BLaER1 (cell line): ENCODE results near the gene SCGB2A2.

ENCODE experiments used
- H3K27ac ChIP-seq: shearing (Covaris generic); formaldehyde crosslinking; 2 replicates; pipeline ENCODE4 v1.8.1; 2022
- H3K27me3 ChIP-seq: shearing (Covaris generic); formaldehyde crosslinking; 2 replicates; pipeline ENCODE4 v1.8.1; 2022
- H3K36me3 ChIP-seq: shearing (Covaris generic); formaldehyde crosslinking; 2 replicates; pipeline ENCODE4 v1.8.1; 2022
- H3K4me1 ChIP-seq: shearing (Covaris generic); formaldehyde crosslinking; 2 replicates; pipeline ENCODE4 v1.8.1; 2022
- H3K4me2 ChIP-seq: shearing (Covaris generic); formaldehyde crosslinking; 2 replicates; pipeline ENCODE4 v1.8.1; 2022
- H3K4me3 ChIP-seq: shearing (Covaris generic); formaldehyde crosslinking; 2 replicates; pipeline ENCODE4 v1.8.1; 2022
- H3K9ac ChIP-seq: shearing (Covaris generic); formaldehyde crosslinking; 2 replicates; pipeline ENCODE4 v1.8.1; 2022
- H3K9me3 ChIP-seq: shearing (Covaris generic); formaldehyde crosslinking; 2 replicates; pipeline ENCODE4 v1.8.1; 2022
- H4K20me1 ChIP-seq: shearing (Covaris generic); formaldehyde crosslinking; 2 replicates; pipeline ENCODE4 v1.8.1; 2022
- Cebpa-rat ChIP-seq: shearing (Covaris generic); IDR thresholded peaks from 2 replicates; pipeline ENCODE4 v1.8.1; 2022

Gene SCGB2A2

GRCh38 chr11:62253999-62254542, 15.9 kb upstream of the SCGB2A2 start:
- Histone ChIP-seq H3K4me2 (no peak overlapping the region), H3K27ac (no peak overlapping the region), H3K9me3 (peaks cover 42% of the 10 kb centered on the region), H4K20me1 (no peaks in the 10 kb centered on the region), H3K36me3 (no peaks in the 10 kb centered on the region), H3K9ac (no peak overlapping the region), H3K27me3 (no peaks in the 10 kb centered on the region), H3K4me1 (no peaks in the 10 kb centered on the region), H3K4me3 (no peak overlapping the region)
- no peak for TF ChIP-seq Cebpa-rat

GRCh38 chr11:62256281-62256680, 13.7 kb upstream of the SCGB2A2 start:
- Histone ChIP-seq H4K20me1 (no peaks in the 10 kb centered on the region), H3K27ac (no peak overlapping the region), H3K4me1 (no peaks in the 10 kb centered on the region), H3K36me3 (no peaks in the 10 kb centered on the region), H3K4me3 (no peak overlapping the region), H3K27me3 (no peaks in the 10 kb centered on the region), H3K9me3 (peaks cover 29% of the 10 kb centered on the region), H3K4me2 (no peak overlapping the region), H3K9ac (no peak overlapping the region)
- no peak for TF ChIP-seq Cebpa-rat

DNA sequence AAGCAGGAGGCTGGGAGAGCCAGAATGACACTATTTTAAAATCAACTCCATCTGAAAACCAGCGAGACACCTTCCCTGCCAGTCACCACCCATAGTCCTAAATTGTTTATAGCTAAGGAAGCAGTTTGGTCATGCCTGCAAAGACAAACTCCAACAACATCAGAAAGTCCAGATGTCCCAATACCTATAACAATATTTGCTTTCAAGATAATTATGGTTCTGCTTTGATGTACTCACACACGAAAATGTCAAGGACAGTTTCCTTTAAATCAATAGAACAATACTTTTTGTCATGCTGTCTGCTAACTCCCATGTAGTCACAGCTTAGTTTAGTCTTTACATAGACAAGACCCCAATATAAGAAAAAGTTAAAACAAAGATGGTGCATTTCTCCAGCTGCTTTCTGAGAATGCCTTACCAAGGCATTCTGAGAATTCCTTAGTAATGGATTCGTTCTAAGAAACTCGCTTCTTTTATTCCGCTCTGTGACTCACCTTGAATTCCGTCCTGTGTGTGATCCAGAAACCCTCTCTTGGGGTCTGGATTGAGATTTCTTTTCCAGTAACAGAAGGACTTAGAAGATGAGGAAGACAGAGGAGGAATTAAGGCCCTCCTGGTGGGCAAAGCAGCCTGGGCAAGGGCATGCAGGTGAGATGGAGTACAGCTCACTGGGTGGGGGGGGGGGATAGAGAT, 9.6 kb upstream of the SCGB2A2 start:
- Histone ChIP-seq H3K4me2 (no peak overlapping the region), H4K20me1 (no peaks in the 10 kb centered on the region), H3K27me3 (no peaks in the 10 kb centered on the region), H3K9me3 (no peaks in the 10 kb centered on the region), H3K4me3 (no peak overlapping the region), H3K4me1 (no peaks in the 10 kb centered on the region), H3K36me3 (no peaks in the 10 kb centered on the region), H3K9ac (no peak overlapping the region), H3K27ac (no peak overlapping the region)
- TF ChIP-seq Cebpa-rat: no peak

DNA sequence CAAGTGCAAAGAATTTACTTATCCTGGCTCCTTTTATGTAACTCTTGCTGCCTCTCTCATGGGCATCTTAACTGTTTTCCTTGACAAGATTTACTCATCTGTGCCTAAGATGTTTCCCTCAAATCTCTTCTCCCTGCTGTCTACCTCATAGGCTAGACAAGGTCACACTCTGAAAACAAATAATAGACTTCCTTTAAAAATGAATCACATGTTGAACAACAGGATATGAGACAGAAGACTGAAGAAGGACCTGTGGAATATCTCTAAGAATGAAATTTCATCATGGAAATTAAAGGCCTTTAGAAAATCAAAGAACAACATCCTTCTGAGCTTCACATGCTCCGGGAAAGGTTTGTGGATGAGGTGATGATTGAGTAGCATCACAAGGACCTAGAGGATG, 6.0 kb upstream of the SCGB2A2 start:
- no peak overlapping the region for H3K27ac ChIP-seq
- H3K27me3 ChIP-seq: no peaks in the 10 kb centered on the region
- H4K20me1 ChIP-seq: no peaks in the 10 kb centered on the region

DNA sequence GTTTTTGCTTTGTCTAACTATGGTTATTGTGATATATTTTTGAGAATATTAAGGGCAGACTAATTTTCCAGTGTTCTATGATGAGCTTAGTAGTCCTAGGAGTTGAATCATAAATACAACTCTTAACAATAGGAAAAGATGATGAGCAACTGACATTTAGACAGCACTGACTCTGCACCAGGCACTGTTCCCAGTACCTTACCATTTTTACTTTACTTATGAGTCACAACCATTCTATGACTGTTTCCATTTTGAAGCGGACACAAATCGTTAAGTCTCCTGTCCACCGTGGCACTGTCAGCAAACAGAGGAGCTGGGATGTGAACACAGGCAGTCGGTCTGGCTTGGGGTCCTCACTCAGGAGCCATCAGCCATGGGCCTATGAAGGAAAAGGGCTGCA, 3.4 kb upstream of the SCGB2A2 start:
- Histone ChIP-seq H3K27me3 (no peaks in the 10 kb centered on the region), H3K27ac (no peak overlapping the region)
- TF ChIP-seq Cebpa-rat: no peak

More for the DNA sequence above, 6.0 kb upstream of the SCGB2A2 start:
- Histone ChIP-seq H3K9ac (no peak overlapping the region), H3K4me3 (no peak overlapping the region), H3K4me2 (no peak overlapping the region), H3K9me3 (no peaks in the 10 kb centered on the region), H3K4me1 (no peaks in the 10 kb centered on the region), H3K36me3 (no peaks in the 10 kb centered on the region)
- TF ChIP-seq Cebpa-rat: no peak

DNA sequence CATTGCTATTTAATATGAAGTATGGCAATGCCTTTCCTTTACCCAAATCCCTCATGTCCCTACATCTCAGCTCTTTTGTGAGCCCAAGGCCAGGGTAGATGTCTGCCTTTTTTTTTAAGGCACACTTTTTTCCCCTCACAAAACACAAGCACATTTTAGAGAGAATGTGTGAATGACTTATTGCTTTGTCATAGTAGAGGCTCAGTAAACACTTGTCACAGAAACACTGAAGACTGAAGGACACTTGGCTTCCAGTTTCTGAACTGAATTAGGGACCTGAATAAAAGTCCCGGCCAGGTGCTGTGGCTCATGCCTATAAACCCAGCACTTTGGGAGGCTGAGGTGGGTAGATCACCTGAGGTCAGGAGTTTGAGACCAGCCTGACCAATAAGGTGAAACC, 2.9 kb upstream of the SCGB2A2 start:
- Histone ChIP-seq H4K20me1 (no peaks in the 10 kb centered on the region), H3K4me3 (no peak overlapping the region), H3K27ac (no peak overlapping the region), H3K4me2 (no peak overlapping the region), H3K9ac (no peak overlapping the region), H3K36me3 (no peaks in the 10 kb centered on the region), H3K27me3 (no peaks in the 10 kb centered on the region), H3K9me3 (no peaks in the 10 kb centered on the region), H3K4me1 (no peaks in the 10 kb centered on the region)
- TF ChIP-seq Cebpa-rat: no peak

More for the DNA sequence above, 3.4 kb upstream of the SCGB2A2 start:
- H3K4me2 ChIP-seq: no peak overlapping the region
- no peaks in the 10 kb centered on the region for H4K20me1 ChIP-seq
- H3K4me1 ChIP-seq: no peaks in the 10 kb centered on the region
- H3K9me3 ChIP-seq: no peaks in the 10 kb centered on the region
- H3K36me3 ChIP-seq: no peaks in the 10 kb centered on the region
- H3K9ac ChIP-seq: no peak overlapping the region
- no peak overlapping the region for H3K4me3 ChIP-seq

- no peaks in the 10 kb centered on the region for H4K20me1 ChIP-seq
- H3K4me2 ChIP-seq: no peak overlapping the region
- no peaks in the 10 kb centered on the region for H3K4me1 ChIP-seq
- no peaks in the 10 kb centered on the region for H3K27me3 ChIP-seq
- H3K27ac ChIP-seq: no peak overlapping the region
- TF ChIP-seq Cebpa-rat: no peak
- no peaks in the 10 kb centered on the region for H3K9me3 ChIP-seq
- H3K4me3 ChIP-seq: no peak overlapping the region
- no peak overlapping the region for H3K9ac ChIP-seq
- H3K36me3 ChIP-seq: no peaks in the 10 kb centered on the region
These were observed 2.4 kb upstream of the SCGB2A2 start for GRCh38 chr11:62267576-62267975.

GRCh38 chr11:62273284-62273683, 3.3 kb downstream of the SCGB2A2 start:
- no peak for TF ChIP-seq Cebpa-rat
- no peaks in the 10 kb centered on the region for H3K27me3 ChIP-seq
- no peaks in the 10 kb centered on the region for H3K36me3 ChIP-seq
- H3K4me3 ChIP-seq: no peak overlapping the region
- H3K4me2 ChIP-seq: no peak overlapping the region
- no peaks in the 10 kb centered on the region for H3K9me3 ChIP-seq
- H3K4me1 ChIP-seq: no peaks in the 10 kb centered on the region
- no peak overlapping the region for H3K9ac ChIP-seq
- no peak overlapping the region for H3K27ac ChIP-seq
- no peaks in the 10 kb centered on the region for H4K20me1 ChIP-seq

- Histone ChIP-seq H3K9me3 (no peaks in the 10 kb centered on the region), H3K4me2 (no peak overlapping the region), H3K4me1 (no peaks in the 10 kb centered on the region), H3K36me3 (no peaks in the 10 kb centered on the region), H3K4me3 (no peak overlapping the region), H3K27me3 (no peaks in the 10 kb centered on the region), H3K9ac (no peak overlapping the region), H3K27ac (no peak overlapping the region), H4K20me1 (no peaks in the 10 kb centered on the region)
- TF ChIP-seq Cebpa-rat: no peak
These were observed 3.9 kb downstream of the SCGB2A2 start for GRCh38 chr11:62273789-62274275.

- Histone ChIP-seq H3K9me3 (peaks cover 27% of the 10 kb centered on the region), H3K4me3 (no peak overlapping the region), H3K27me3 (no peaks in the 10 kb centered on the region), H3K4me2 (no peak overlapping the region), H3K9ac (no peak overlapping the region), H4K20me1 (no peaks in the 10 kb centered on the region), H3K27ac (no peak overlapping the region), H3K36me3 (no peaks in the 10 kb centered on the region), H3K4me1 (no peaks in the 10 kb centered on the region)
- no peak for TF ChIP-seq Cebpa-rat
These were observed 10.5 kb downstream of the SCGB2A2 start for GRCh38 chr11:62280452-62280851.
